PFSK-1 (cell line): ENCODE measurements around the gene CD3E.

Experiments
- FOXP2 ChIP-seq: optimal IDR thresholded peaks from 2 replicates; pipeline ENCODE3; 2011; ENCODE audit warnings: borderline replicate concordance, control low read depth, inconsistent platforms; ENCODE audit not compliant: insufficient read depth; ENCODE audit errors: extremely low read length, extremely low read depth
- POLR2AphosphoS5 ChIP-seq: IDR thresholded peaks from 2 replicates; pipeline ENCODE4 v1.6.1; 2012; ENCODE audit warnings: low read depth, mild to moderate bottlenecking, control low read depth, low read length, moderate library complexity
- SIN3A ChIP-seq: IDR thresholded peaks from 2 replicates; pipeline ENCODE4 v1.6.1; 2012; ENCODE audit warnings: mild to moderate bottlenecking, low read length, moderate library complexity, borderline replicate concordance; ENCODE audit not compliant: insufficient read depth
- TAF1 ChIP-seq: IDR thresholded peaks from 2 replicates; pipeline ENCODE4 v1.6.1; 2012; ENCODE audit warnings: low read length, control low read depth, borderline replicate concordance; ENCODE audit not compliant: insufficient read depth
- TF ChIP-seq, protein P1 (sequence below), 2 experiments: IDR thresholded peaks; 2 replicates each; pipeline versions ENCODE4 v1.6.1 to v1.8.0; 2011 to 2012; ENCODE audit warnings: low read depth in 2 of 2, low read length in 2 of 2, control low read depth in 1 of 2, inconsistent platforms in 1 of 2, mild to moderate bottlenecking in 1 of 2, moderate library complexity in 1 of 2; ENCODE audit not compliant: insufficient read depth in 1 of 2

DNA sequence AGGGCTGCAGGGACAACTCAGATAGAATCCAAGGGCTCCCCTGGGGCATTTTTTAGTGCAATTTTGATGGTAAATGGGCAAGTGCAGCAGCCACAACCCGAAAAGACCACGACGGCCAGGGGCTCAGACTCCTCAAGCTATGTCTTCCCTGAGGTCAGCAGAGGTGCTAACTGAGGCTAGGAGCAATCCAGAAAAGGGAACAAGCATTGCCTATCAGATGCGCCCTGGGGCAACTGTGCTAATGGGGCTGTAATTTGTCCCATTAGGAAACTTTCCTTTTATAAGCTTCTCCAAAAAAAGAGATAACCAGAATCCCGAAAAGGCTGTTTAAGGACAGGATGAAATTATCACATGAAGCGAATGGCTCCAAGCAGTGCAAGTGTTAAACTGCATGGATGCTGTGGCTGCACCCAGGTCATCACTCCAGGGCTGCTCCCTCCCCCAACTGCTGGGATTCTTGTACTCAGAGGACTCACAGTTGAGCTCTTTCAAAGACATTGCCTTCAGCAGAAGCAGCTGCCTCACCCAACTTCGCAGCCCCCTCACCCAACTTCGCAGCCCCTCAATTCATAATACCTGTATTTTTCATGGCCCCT, 2.8 kb upstream of the CD3E start:
- TF ChIP-seq, protein P1, sequence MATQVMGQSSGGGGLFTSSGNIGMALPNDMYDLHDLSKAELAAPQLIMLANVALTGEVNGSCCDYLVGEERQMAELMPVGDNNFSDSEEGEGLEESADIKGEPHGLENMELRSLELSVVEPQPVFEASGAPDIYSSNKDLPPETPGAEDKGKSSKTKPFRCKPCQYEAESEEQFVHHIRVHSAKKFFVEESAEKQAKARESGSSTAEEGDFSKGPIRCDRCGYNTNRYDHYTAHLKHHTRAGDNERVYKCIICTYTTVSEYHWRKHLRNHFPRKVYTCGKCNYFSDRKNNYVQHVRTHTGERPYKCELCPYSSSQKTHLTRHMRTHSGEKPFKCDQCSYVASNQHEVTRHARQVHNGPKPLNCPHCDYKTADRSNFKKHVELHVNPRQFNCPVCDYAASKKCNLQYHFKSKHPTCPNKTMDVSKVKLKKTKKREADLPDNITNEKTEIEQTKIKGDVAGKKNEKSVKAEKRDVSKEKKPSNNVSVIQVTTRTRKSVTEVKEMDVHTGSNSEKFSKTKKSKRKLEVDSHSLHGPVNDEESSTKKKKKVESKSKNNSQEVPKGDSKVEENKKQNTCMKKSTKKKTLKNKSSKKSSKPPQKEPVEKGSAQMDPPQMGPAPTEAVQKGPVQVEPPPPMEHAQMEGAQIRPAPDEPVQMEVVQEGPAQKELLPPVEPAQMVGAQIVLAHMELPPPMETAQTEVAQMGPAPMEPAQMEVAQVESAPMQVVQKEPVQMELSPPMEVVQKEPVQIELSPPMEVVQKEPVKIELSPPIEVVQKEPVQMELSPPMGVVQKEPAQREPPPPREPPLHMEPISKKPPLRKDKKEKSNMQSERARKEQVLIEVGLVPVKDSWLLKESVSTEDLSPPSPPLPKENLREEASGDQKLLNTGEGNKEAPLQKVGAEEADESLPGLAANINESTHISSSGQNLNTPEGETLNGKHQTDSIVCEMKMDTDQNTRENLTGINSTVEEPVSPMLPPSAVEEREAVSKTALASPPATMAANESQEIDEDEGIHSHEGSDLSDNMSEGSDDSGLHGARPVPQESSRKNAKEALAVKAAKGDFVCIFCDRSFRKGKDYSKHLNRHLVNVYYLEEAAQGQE (IDR thresholded peaks at IDR 0.05; ENCODE audit: insufficient read depth in 1 of 2, low read depth in 2 of 2, low read length in 2 of 2) = no peak
- TF ChIP-seq TAF1 (no peak), SIN3A (no peak), POLR2AphosphoS5 (no peak), FOXP2 (no peak)
